Measurements from ENCODE around the gene NECAB2. TPM values are rescaled to one million over a fixed set of nuclear protein-coding genes. Genes with fewer than 3 reads are reported as not detected.

The NECAB2 gene
- under 0.01 TPM in 1 of 2 replicates, not detected in the other for total RNA-seq

GRCh38 chr16:83967838-83968305, at the start of gene NECAB2:
TSS of gene NECAB2 (plus strand) at chr16:83968244. CDS start at chr16:83968649, 405 bp downstream.

GRCh38 chr16:83952940-83953795, 14.9 kb upstream of the NECAB2 start, which contains the start of gene OSGIN1:
TSS of gene OSGIN1 (plus strand) at chr16:83953240. CDS start at chr16:83957672, 4,432 bp downstream.

GRCh38 chr16:84042308-84042878, 74.3 kb downstream of the NECAB2 start, which contains the start of gene SLC38A8:
TSS of gene SLC38A8 (minus strand) at chr16:84042795. CDS start at chr16:84042157, 638 bp downstream.

Other genes with a start within 250 kb of the NECAB2 start
- 116 and 271 TPM in 2 replicates for gene HSBP1, start 160.3 kb upstream of the NECAB2 start, total RNA-seq
- gene MLYCD, start 69.1 kb upstream of the NECAB2 start, total RNA-seq = 3.3 and 3.9 TPM in 2 replicates
- gene OSGIN1, start 15.0 kb upstream of the NECAB2 start, total RNA-seq = 1.9 and 2.7 TPM in 2 replicates
- not detected in 2 replicates for gene SLC38A8, start 74.6 kb downstream of the NECAB2 start, total RNA-seq
- 92.7 and 93.7 TPM in 2 replicates for gene MBTPS1, start 148.7 kb downstream of the NECAB2 start, total RNA-seq
- 18.4 and 21.4 TPM in 2 replicates for gene HSDL1, start 176.9 kb downstream of the NECAB2 start, total RNA-seq
- under 0.01 TPM in 2 replicates for gene DNAAF1, start 177.1 kb downstream of the NECAB2 start, total RNA-seq
- gene TAF1C, start 218.8 kb downstream of the NECAB2 start, total RNA-seq = 10.6 and 14.4 TPM in 2 replicates
- not detected in 2 replicates for gene ADAD2, start 222.9 kb downstream of the NECAB2 start, total RNA-seq

Measured in bronchial smooth muscle cell (primary cell).